Activated T-helper 2 cell treated with anti-CD3 and anti-CD28 coated beads, Interferon-gamma antibody, Interleukin-2, Interleukin-4, amounts not matched to agents 10 μg/mL and 5 μg/mL and 100 μg/mL, durations not matched to agents 14 hours and 24 hours and 36 hours (primary cell): ENCODE data around the gene LAMA5. TPM values are rescaled to one million over a fixed set of nuclear protein-coding genes. Genes with fewer than 3 reads are reported as not detected.

Source experiments
- DNase-seq: peaks from one replicate; pipeline ENCODE4 v3.0.0; 2021; ENCODE audit warnings: low spot score
- H3K27ac Mint-ChIP-seq: one replicate; pipeline ENCODE4 v1.8.0; 2021; ENCODE audit warnings: mixed read lengths
- H3K27me3 Mint-ChIP-seq: one replicate; pipeline ENCODE4 v1.8.0; 2021; ENCODE audit warnings: low read depth, mixed read lengths
- H3K36me3 Mint-ChIP-seq: one replicate; pipeline ENCODE4 v1.8.0; 2021; ENCODE audit warnings: low read depth, mixed read lengths
- H3K4me1 Mint-ChIP-seq: one replicate; pipeline ENCODE4 v1.8.0; 2021; ENCODE audit warnings: low read depth, mixed read lengths
- H3K4me3 Mint-ChIP-seq: one replicate; pipeline ENCODE4 v1.8.0; 2021; ENCODE audit warnings: low read depth, mild to moderate bottlenecking, moderate library complexity, mixed read lengths
- H3K9me3 Mint-ChIP-seq: one replicate; pipeline ENCODE4 v1.8.0; 2021; ENCODE audit warnings: mixed read lengths
- intact Hi-C: fragments of 100-400 bp; cut with micrococcal nuclease; formaldehyde crosslinking; loops from one replicate; pipeline ENCODE4 v1.15.1; 2023
- total RNA-seq: library from RNA; stranded (reverse); gene quantifications from 2 replicates; pipeline ENCODE4 v1.2.3, GENCODE V29; 2022

LAMA5 gene
- total RNA-seq, 1 donor from 2014 or later: 3.9 TPM

- H3K27me3 Mint-ChIP-seq: no peaks in the 10 kb centered on the region
- no peaks in the 10 kb centered on the region for H3K9me3 Mint-ChIP-seq
- DNase-seq: no peak
- H3K4me1 Mint-ChIP-seq: peaks cover 7% of the 10 kb centered on the region
- no peak overlapping the region for H3K27ac Mint-ChIP-seq
- H3K4me3 Mint-ChIP-seq: no peak overlapping the region
- peaks cover 50% of the 10 kb centered on the region for H3K36me3 Mint-ChIP-seq
- intact Hi-C loops: no loop called here
Observed at GRCh38 chr20:62390317-62391164, 23.4 kb upstream of the LAMA5 start.

GRCh38 chr20:62389601-62390087, 22.5 kb upstream of the LAMA5 start:
- peaks cover 50% of the 10 kb centered on the region for H3K36me3 Mint-ChIP-seq
- intact Hi-C loops: loop anchor here (5.0 kb wide), 1 partner anchor 152 kb away; the partner anchor contains the start of gene OSBPL2
- H3K4me3 Mint-ChIP-seq: no peak overlapping the region
- no peak for DNase-seq
- no peak overlapping the region for H3K27ac Mint-ChIP-seq
- peaks cover 14% of the 10 kb centered on the region for H3K4me1 Mint-ChIP-seq
- H3K27me3 Mint-ChIP-seq: no peaks in the 10 kb centered on the region
- H3K9me3 Mint-ChIP-seq: no peaks in the 10 kb centered on the region

- peaks cover 18% of the 10 kb centered on the region for H3K4me1 Mint-ChIP-seq
- no peak for DNase-seq
- peak overlapping the region; percentile 31 for H3K27ac Mint-ChIP-seq
- H3K27me3 Mint-ChIP-seq: no peaks in the 10 kb centered on the region
- no peaks in the 10 kb centered on the region for H3K9me3 Mint-ChIP-seq
- H3K36me3 Mint-ChIP-seq: peaks cover 53% of the 10 kb centered on the region
- intact Hi-C loops: loop anchor here (5.0 kb wide), 1 partner anchor 152 kb away; the partner anchor contains the start of gene OSBPL2
- H3K4me3 Mint-ChIP-seq: peak overlapping the region; percentile 95
Observed at GRCh38 chr20:62388839-62389600, 21.9 kb upstream of the LAMA5 start.

- Mint-ChIP-seq H3K9me3 (no peaks in the 10 kb centered on the region), H3K4me3 (peak overlapping the region; percentile 95), H3K4me1 (peaks cover 18% of the 10 kb centered on the region), H3K27ac (peak overlapping the region; percentile 71), H3K27me3 (no peaks in the 10 kb centered on the region), H3K36me3 (peaks cover 56% of the 10 kb centered on the region)
- DNase-seq: no peak
- intact Hi-C loops: loop anchor here (5.0 kb wide), 1 partner anchor 151 kb away; the partner anchor contains the start of gene OSBPL2
Observed at GRCh38 chr20:62387933-62388635, 21.0 kb upstream of the LAMA5 start.

- Mint-ChIP-seq H3K27ac (peak overlapping the region; percentile 73), H3K4me3 (peak overlapping the region; percentile 95), H3K9me3 (no peaks in the 10 kb centered on the region), H3K36me3 (peaks cover 62% of the 10 kb centered on the region), H3K4me1 (peaks cover 23% of the 10 kb centered on the region), H3K27me3 (no peaks in the 10 kb centered on the region)
- intact Hi-C loops: loop anchor here (5.0 kb wide), 1 partner anchor 150 kb away; the partner anchor contains the start of gene OSBPL2
- no peak for DNase-seq
Observed at GRCh38 chr20:62387219-62387913, 20.3 kb upstream of the LAMA5 start.

- Mint-ChIP-seq H3K9me3 (peaks cover 5% of the 10 kb centered on the region), H3K4me3 (peak within 1 kb of the TSS; percentile 95), H3K4me1 (peaks cover 23% of the 10 kb centered on the region), H3K27ac (peak within 1 kb of the TSS; percentile 87), H3K36me3 (peaks cover 69% of the 10 kb centered on the region), H3K27me3 (no peaks in the 10 kb centered on the region)
- DNase-seq: peak; percentile 90
- intact Hi-C loops: loop anchor here (1.0 to 5.0 kb wide), 2 partner anchors 84 to 149 kb away; partner anchors contain the start of genes ADRM1 and OSBPL2
Observed at GRCh38 chr20:62386383-62387218, 19.5 kb upstream of the LAMA5 start, which contains the start of gene RPS21. Gene RPS21 (plus strand): TSS chr20:62387103. CDS start chr20:62387339, 236 bp downstream.

- no peaks in the 10 kb centered on the region for H3K27me3 Mint-ChIP-seq
- H3K36me3 Mint-ChIP-seq: peaks cover 33% of the 10 kb centered on the region
- intact Hi-C loops: loop anchor here (1.0 kb wide), 1 partner anchor 80 kb away; the partner anchor contains the start of gene ADRM1
- no peak overlapping the region for H3K4me3 Mint-ChIP-seq
- H3K9me3 Mint-ChIP-seq: peaks cover 5% of the 10 kb centered on the region
- peaks cover 21% of the 10 kb centered on the region for H3K4me1 Mint-ChIP-seq
- DNase-seq: peak; percentile 76
- H3K27ac Mint-ChIP-seq: no peak overlapping the region
Observed at GRCh38 chr20:62382306-62383198, 15.4 kb upstream of the LAMA5 start.

GRCh38 chr20:62381842-62382241, 14.7 kb upstream of the LAMA5 start:
- Mint-ChIP-seq H3K4me1 (peaks cover 21% of the 10 kb centered on the region), H3K36me3 (peaks cover 28% of the 10 kb centered on the region), H3K4me3 (no peak overlapping the region), H3K27ac (no peak overlapping the region), H3K27me3 (no peaks in the 10 kb centered on the region), H3K9me3 (peaks cover 5% of the 10 kb centered on the region)
- intact Hi-C loops: loop anchor here (1.0 kb wide), 1 partner anchor 80 kb away; the partner anchor contains the start of gene ADRM1
- no peak for DNase-seq

GRCh38 chr20:62381202-62381797, 14.2 kb upstream of the LAMA5 start:
- intact Hi-C loops: no loop called here

GRCh38 chr20:62378215-62378614, 11.1 kb upstream of the LAMA5 start:
- Mint-ChIP-seq H3K27ac (no peak overlapping the region), H3K4me3 (no peak overlapping the region), H3K9me3 (peaks cover 5% of the 10 kb centered on the region), H3K27me3 (no peaks in the 10 kb centered on the region), H3K4me1 (peaks cover 8% of the 10 kb centered on the region), H3K36me3 (peaks cover 12% of the 10 kb centered on the region)
- no peak for DNase-seq
- intact Hi-C loops: no loop called here

More at GRCh38 chr20:62381202-62381797, 14.2 kb upstream of the LAMA5 start:
- Mint-ChIP-seq H3K4me3 (no peak overlapping the region), H3K36me3 (peaks cover 27% of the 10 kb centered on the region), H3K27ac (no peak overlapping the region), H3K9me3 (peaks cover 5% of the 10 kb centered on the region), H3K27me3 (no peaks in the 10 kb centered on the region), H3K4me1 (peaks cover 21% of the 10 kb centered on the region)
- no peak for DNase-seq
